Left renal pelvis (tissue), 4 donors: Measurements from ENCODE around the gene NR4A3. TPM values are rescaled to one million over a fixed set of nuclear protein-coding genes. Genes with fewer than 3 reads are reported as not detected.

Experiments
- polyA plus RNA-seq, 4 donors: library from polyadenylated mRNA; unstranded; fragments of 120-200 nt; gene quantifications; one replicate each; pipeline ENCODE4 v1.2.1, GENCODE V29; 2013; ENCODE audit not compliant: insufficient read length in 4 of 4

The NR4A3 gene
- polyA plus RNA-seq, 4 donors = 0.50 to 2.9 (median 0.95) TPM

Other genes with a start within 250 kb of the NR4A3 start
- 10 to 100 TPM; 24.4 to 32.9 (median 30.8) TPM for gene STX17, start 84.8 kb downstream of the NR4A3 start, polyA plus RNA-seq